C4-2B (cell line): ENCODE results near the gene KREMEN2.

ENCODE experiments used
- ZFX ChIP-seq: fragments of 450-650 bp; IDR thresholded peaks from 2 replicates; pipeline ENCODE4 v1.6.1; 2017
- TF ChIP-seq, protein P1 (sequence below): fragments of 450-650 bp; conservative IDR thresholded peaks from 2 replicates; pipeline ENCODE4 v1.5.1; 2017; ENCODE audit warnings: mild to moderate bottlenecking

DNA sequence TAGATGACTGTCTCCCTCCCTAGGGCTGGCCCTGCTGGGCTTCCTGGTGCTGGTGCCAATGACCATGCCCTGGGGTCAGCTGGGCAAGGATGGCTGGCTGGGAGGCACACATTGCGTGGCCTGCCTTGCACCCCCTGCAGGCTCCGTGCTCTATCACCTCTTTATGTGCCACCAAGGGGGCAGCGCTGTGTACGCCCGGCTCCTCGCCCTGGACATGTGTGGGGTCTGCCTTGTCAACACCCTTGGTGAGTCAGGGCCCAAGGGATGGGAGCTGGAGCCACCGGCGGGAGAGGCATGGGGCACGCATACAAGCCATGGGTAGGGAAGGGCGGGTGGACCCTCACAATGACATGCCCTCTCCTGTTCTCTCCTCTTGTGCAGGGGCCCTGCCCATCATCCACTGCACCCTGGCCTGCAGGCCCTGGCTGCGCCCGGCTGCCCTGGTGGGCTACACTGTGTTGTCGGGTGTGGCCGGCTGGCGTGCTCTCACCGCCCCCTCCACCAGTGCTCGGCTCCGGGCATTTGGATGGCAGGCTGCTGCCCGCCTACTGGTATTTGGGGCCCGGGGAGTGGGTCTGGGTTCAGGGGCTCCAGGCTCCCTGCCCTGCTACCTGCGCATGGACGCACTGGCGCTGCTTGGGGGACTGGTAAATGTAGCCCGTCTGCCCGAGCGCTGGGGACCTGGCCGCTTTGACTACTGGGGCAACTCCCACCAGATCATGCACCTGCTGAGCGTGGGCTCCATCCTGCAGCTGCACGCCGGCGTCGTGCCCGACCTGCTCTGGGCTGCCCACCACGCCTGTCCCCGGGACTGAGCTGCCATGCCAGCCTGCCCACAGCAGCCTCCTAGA, 7.3 kb downstream of the KREMEN2 start:
- TF ChIP-seq, protein P1, sequence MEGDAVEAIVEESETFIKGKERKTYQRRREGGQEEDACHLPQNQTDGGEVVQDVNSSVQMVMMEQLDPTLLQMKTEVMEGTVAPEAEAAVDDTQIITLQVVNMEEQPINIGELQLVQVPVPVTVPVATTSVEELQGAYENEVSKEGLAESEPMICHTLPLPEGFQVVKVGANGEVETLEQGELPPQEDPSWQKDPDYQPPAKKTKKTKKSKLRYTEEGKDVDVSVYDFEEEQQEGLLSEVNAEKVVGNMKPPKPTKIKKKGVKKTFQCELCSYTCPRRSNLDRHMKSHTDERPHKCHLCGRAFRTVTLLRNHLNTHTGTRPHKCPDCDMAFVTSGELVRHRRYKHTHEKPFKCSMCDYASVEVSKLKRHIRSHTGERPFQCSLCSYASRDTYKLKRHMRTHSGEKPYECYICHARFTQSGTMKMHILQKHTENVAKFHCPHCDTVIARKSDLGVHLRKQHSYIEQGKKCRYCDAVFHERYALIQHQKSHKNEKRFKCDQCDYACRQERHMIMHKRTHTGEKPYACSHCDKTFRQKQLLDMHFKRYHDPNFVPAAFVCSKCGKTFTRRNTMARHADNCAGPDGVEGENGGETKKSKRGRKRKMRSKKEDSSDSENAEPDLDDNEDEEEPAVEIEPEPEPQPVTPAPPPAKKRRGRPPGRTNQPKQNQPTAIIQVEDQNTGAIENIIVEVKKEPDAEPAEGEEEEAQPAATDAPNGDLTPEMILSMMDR, result no peak
- no peak for TF ChIP-seq ZFX
